Measurements from ENCODE around the gene DNAJC25.
"Not testable (repeated sequence)": the region's sequence is repeated elsewhere in the genome, so short reads cannot be mapped to it uniquely, and the experiment has no call there.

Gene DNAJC25

GRCh38 chr9:111663301-111663823, 32.2 kb downstream of the DNAJC25 start:
- DNase-seq (ENCODE audit: low spot score): no peak

GRCh38 chr9:111668026-111668573, 37.0 kb downstream of the DNAJC25 start:
- DNase-seq (ENCODE audit: low spot score): no peak

DNA sequence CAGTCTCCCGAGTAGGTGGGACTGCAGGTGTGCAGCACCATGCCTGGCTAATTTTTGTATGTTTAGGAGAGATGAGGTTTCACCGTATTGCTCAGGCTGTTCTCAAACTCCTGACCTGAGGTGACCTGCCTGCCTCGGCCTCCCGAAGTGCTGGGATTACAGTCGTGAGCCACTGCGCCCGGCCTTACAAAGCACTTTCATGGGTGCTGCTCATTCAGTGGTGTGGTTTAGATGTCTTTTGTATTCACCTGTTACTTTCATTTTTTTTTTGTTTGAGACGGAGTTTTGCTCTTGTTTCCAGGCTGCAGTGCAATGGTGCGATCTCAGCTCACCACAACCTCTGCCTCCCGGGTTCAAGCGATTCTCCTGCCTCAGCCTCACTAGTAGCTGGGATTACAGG, 37.5 kb downstream of the DNAJC25 start:
- DNase-seq (ENCODE audit: low spot score): not testable (repeated sequence)

- no peak for DNase-seq (ENCODE audit: low spot score)
Measured at GRCh38 chr9:111674319-111674718, 43.2 kb downstream of the DNAJC25 start.

GRCh38 chr9:111676116-111676515, 45.0 kb downstream of the DNAJC25 start:
- no peak for DNase-seq (ENCODE audit: low spot score)

- DNase-seq (ENCODE audit: low spot score): peak; percentile 63
Measured at GRCh38 chr9:111678293-111678692, 47.2 kb downstream of the DNAJC25 start.

GRCh38 chr9:111679199-111679598, 48.1 kb downstream of the DNAJC25 start:
- DNase-seq (ENCODE audit: low spot score): no peak

GRCh38 chr9:111683392-111683791, 52.3 kb downstream of the DNAJC25 start:
- no peak for DNase-seq (ENCODE audit: low spot score)

- peak; percentile 24 for DNase-seq (ENCODE audit: low spot score)
Measured at GRCh38 chr9:111691672-111692329, 60.7 kb downstream of the DNAJC25 start.

DNA sequence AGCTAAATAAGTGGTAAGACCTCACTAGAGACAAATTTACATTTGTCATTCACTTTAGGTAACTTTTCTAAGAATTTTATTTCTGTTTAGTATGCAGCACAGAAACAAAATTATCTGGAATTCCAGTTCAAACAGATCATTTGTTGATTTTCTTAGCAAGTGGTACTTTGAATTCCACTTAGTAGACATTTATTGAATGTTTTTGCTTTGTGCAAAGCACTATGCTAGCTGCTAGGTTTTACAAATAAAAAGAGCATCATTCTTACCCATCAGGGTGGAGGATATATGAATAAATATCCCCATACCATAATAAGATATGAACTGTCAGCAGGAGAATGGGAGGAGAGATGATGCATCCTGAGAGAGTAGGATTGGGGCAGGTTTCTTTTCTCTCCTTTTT, 65.7 kb downstream of the DNAJC25 start:
- no peak for DNase-seq (ENCODE audit: low spot score)

GRCh38 chr9:111700776-111701175, 69.6 kb downstream of the DNAJC25 start:
- peak; percentile 8 for DNase-seq (ENCODE audit: low spot score)
